ENCODE data around the gene MYOZ3. TPM values are rescaled to one million over a fixed set of nuclear protein-coding genes. Genes with fewer than 3 reads are reported as not detected.

MYOZ3 gene
- total and polyA plus RNA-seq, 2 experiments from 2014 or later = 1.1 to 1.8 TPM

DNA sequence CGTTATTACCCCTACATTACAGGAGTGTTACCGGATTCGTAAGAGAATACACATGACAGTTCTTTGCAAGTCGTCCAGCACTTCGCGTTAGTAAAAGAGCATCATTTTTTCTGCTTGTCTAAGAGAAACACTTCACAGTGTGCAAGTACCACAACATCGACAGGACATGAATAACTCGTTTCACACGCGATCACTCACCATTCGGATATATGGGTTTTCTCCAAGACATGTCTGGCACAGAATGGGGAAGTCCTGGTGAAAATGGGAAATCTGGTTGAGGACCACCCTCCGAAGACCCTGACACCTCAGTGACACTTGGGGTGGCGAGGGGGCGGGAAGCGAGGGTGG lies 39.2 kb downstream of the MYOZ3 start:
- peaks cover 11% of the 10 kb centered on the region for H3K4me1 ChIP-seq (ENCODE audit: insufficient read depth)
- peak overlapping the region; percentile 90 for H3K4me2 ChIP-seq
- H3K4me3 ChIP-seq = peak overlapping the region; percentile 92
- no peaks in the 10 kb centered on the region for H3K27me3 ChIP-seq
- H3K9me2 ChIP-seq (replicated peaks; ENCODE audit: insufficient read depth) = no peaks in the 10 kb centered on the region
- WGBS (ENCODE audit: low lambda C conversion rate, missing lambda C conversion rate) = 9% methylated on average over 15 of the region's 15 CpGs
- no peak for DNase-seq (ENCODE audit: low spot score)
- peaks cover 31% of the 10 kb centered on the region for H3K79me2 ChIP-seq
- no peaks in the 10 kb centered on the region for H3K36me3 ChIP-seq (replicated peaks; ENCODE audit: insufficient read depth, low read depth)
- peak overlapping the region; percentile 97 for H3K27ac ChIP-seq
- no peaks in the 10 kb centered on the region for H3K9me3 ChIP-seq (ENCODE audit: low read depth)
- H2AFZ ChIP-seq = peak overlapping the region; percentile 87
- TF ChIP-seq EZH2phosphoT487 (IDR thresholded peaks at IDR 0.05; ENCODE audit: low read depth, severe bottlenecking, unreplicated experiment) (no peak), EZH2 (IDR thresholded peaks at IDR 0.05; ENCODE audit: borderline replicate concordance) (no peak)
- TF ChIP-seq, protein P1, sequence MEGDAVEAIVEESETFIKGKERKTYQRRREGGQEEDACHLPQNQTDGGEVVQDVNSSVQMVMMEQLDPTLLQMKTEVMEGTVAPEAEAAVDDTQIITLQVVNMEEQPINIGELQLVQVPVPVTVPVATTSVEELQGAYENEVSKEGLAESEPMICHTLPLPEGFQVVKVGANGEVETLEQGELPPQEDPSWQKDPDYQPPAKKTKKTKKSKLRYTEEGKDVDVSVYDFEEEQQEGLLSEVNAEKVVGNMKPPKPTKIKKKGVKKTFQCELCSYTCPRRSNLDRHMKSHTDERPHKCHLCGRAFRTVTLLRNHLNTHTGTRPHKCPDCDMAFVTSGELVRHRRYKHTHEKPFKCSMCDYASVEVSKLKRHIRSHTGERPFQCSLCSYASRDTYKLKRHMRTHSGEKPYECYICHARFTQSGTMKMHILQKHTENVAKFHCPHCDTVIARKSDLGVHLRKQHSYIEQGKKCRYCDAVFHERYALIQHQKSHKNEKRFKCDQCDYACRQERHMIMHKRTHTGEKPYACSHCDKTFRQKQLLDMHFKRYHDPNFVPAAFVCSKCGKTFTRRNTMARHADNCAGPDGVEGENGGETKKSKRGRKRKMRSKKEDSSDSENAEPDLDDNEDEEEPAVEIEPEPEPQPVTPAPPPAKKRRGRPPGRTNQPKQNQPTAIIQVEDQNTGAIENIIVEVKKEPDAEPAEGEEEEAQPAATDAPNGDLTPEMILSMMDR (IDR thresholded peaks at IDR 0.05; ENCODE audit: poor library complexity) = no peak
- H4K20me1 ChIP-seq (ENCODE audit: insufficient read depth, poor library complexity, severe bottlenecking) = peaks cover 9% of the 10 kb centered on the region

DNA sequence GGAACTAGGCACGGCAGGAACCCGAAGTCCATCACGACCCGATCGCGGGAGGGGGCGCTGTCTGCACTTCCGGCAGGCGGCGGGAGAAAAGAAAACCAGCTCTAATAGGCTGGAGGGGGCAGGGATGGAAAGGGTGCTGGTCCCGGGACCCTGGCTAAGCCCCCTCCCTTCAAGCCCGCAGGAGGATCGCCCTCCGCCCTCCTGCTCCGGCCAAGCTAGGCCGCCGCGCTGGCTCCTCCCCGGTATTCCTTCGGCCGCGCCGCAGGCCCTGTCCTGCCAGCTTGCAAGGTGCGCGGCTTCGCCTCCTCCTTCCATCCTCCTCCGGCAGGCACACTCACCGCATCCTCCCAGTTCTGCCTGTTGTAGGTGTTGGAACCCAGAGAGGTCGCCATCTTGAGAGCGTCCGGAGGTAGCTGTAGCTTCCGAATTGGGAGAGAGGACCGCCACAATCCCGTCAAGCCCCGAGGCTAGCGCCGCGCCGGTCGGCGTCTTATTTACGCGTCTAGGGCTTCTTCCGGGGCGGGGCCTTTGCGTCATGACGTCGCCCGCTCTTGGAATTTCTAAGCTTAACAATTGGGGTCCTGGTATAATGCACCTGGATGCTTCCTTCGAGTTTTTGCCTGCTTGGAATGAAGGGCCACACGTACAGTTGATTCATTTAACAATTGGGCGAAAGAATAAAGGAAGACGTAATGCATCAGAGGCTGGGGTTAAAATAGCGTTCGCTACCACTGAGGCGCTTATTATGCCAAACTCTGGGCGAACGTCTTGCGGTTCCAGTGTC lies 39.7 kb downstream of the MYOZ3 start, which contains the start of gene RBM22:
Gene RBM22 (minus strand): TSS at position 469 of the 784 bp plus-strand sequence. CDS start 77 bp downstream, at position 392.
- peak within 1 kb of the TSS; percentile 87 for H2AFZ ChIP-seq
- peak; percentile 95 for DNase-seq (ENCODE audit: low spot score)
- H4K20me1 ChIP-seq (ENCODE audit: insufficient read depth, poor library complexity, severe bottlenecking) = peaks cover 9% of the 10 kb centered on the region
- H3K4me3 ChIP-seq = peak within 1 kb of the TSS; percentile 92
- WGBS (ENCODE audit: low lambda C conversion rate, missing lambda C conversion rate) = under 1% methylated on average over 52 of the region's 59 CpGs
- H3K79me2 ChIP-seq = peaks cover 31% of the 10 kb centered on the region
- peak within 1 kb of the TSS; percentile 97 for H3K27ac ChIP-seq
- H3K4me1 ChIP-seq (ENCODE audit: insufficient read depth) = peaks cover 11% of the 10 kb centered on the region
- no peaks in the 10 kb centered on the region for H3K9me3 ChIP-seq (ENCODE audit: low read depth)
- no peaks in the 10 kb centered on the region for H3K27me3 ChIP-seq
- no peaks in the 10 kb centered on the region for H3K36me3 ChIP-seq (replicated peaks; ENCODE audit: insufficient read depth, low read depth)
- H3K4me2 ChIP-seq = peak within 1 kb of the TSS; percentile 90
- H3K9me2 ChIP-seq (replicated peaks; ENCODE audit: insufficient read depth) = no peaks in the 10 kb centered on the region
- no peak for TF ChIP-seq EZH2phosphoT487 (IDR thresholded peaks at IDR 0.05; ENCODE audit: low read depth, severe bottlenecking, unreplicated experiment)
- TF ChIP-seq, protein P1 (IDR thresholded peaks at IDR 0.05; ENCODE audit: poor library complexity) = peak; percentile 69

DNA sequence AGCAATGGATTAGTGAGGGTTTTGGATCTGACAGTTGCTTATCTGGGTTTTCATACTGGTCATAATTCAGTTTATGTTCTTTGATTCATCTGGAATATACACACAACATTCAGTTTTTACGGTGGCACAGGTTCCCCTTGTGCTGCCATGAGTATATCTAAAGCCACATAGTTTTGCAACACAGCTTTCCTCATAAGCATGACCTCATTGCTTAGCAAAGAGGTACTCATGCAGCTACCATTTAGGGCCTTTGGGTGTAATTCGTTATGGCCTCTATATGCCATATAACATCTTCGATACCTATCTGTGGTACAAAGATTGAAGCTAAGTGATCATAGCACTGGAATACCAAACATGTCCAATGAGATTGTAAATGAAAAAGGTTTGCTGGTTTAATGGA lies 42.7 kb downstream of the MYOZ3 start:
- Histone ChIP-seq H3K4me2 (no peak overlapping the region), H3K4me3 (no peak overlapping the region), H3K27ac (no peak overlapping the region), H3K27me3 (no peaks in the 10 kb centered on the region), H3K79me2 (peaks cover 20% of the 10 kb centered on the region), H4K20me1 (ENCODE audit: insufficient read depth, poor library complexity, severe bottlenecking) (peaks cover 9% of the 10 kb centered on the region), H3K9me3 (ENCODE audit: low read depth) (no peaks in the 10 kb centered on the region), H2AFZ (no peak overlapping the region), H3K9me2 (replicated peaks; ENCODE audit: insufficient read depth) (no peaks in the 10 kb centered on the region), H3K36me3 (replicated peaks; ENCODE audit: insufficient read depth, low read depth) (no peaks in the 10 kb centered on the region), H3K4me1 (ENCODE audit: insufficient read depth) (peaks cover 13% of the 10 kb centered on the region)
- 89% methylated on average over 3 of the region's 3 CpGs for WGBS (ENCODE audit: low lambda C conversion rate, missing lambda C conversion rate)
- TF ChIP-seq, protein P1 (IDR thresholded peaks at IDR 0.05; ENCODE audit: poor library complexity) = no peak
- no peak for TF ChIP-seq EZH2phosphoT487 (IDR thresholded peaks at IDR 0.05; ENCODE audit: low read depth, severe bottlenecking, unreplicated experiment)
- TF ChIP-seq EZH2 (IDR thresholded peaks at IDR 0.05; ENCODE audit: borderline replicate concordance) = no peak
- DNase-seq (ENCODE audit: low spot score) = no peak

Measured in hepatocyte (in vitro differentiated cells).